Calu3 (cell line): Measurements from ENCODE around the gene GPR68. TPM values are rescaled to one million over a fixed set of nuclear protein-coding genes. Genes with fewer than 3 reads are reported as not detected.

Experiments used
- BruUV-seq: library from RNA; stranded (reverse); fragments of 400-500 nt; replicated peaks from 2 replicates; lab custom pipeline; 2021; lab: Mats Ljungman, UMichigan
- CTCF ChIA-PET: fragments of 300-600 bp; sonication (Branson Sonifier 250); formaldehyde crosslinking; loops from one replicate; lab custom pipeline; 2022; ENCODE audit warnings: antibody characterized with exemption; lab: Charles Lee
- DNase-seq: peaks from one replicate; pipeline ENCODE4 v3.0.0; 2022
- H3K27ac Mint-ChIP-seq: one replicate; pipeline ENCODE4 v1.8.0; 2022; ENCODE audit warnings: mixed read lengths; ENCODE audit not compliant: unreplicated experiment
- H3K27me3 Mint-ChIP-seq: one replicate; pipeline ENCODE4 v1.8.0; 2022; ENCODE audit warnings: mixed read lengths; ENCODE audit not compliant: unreplicated experiment
- H3K36me3 Mint-ChIP-seq: one replicate; pipeline ENCODE4 v1.8.0; 2022; ENCODE audit warnings: mild to moderate bottlenecking, moderate library complexity, mixed read lengths; ENCODE audit not compliant: insufficient read depth, unreplicated experiment
- H3K4me1 Mint-ChIP-seq: one replicate; pipeline ENCODE4 v1.8.0; 2022; ENCODE audit warnings: mild to moderate bottlenecking, low read depth, mixed read lengths; ENCODE audit not compliant: unreplicated experiment
- H3K4me3 Mint-ChIP-seq: one replicate; pipeline ENCODE4 v1.8.0; 2022; ENCODE audit warnings: mild to moderate bottlenecking, low read depth, moderate library complexity, mixed read lengths; ENCODE audit not compliant: unreplicated experiment
- H3K9me3 Mint-ChIP-seq: one replicate; pipeline ENCODE4 v1.8.0; 2022; ENCODE audit warnings: low read depth, mixed read lengths; ENCODE audit not compliant: unreplicated experiment
- CTCF ChIP-seq: fragments of 200-600 bp; IDR thresholded peaks from one replicate; pipeline ENCODE4 v1.8.0; 2022; ENCODE audit warnings: antibody characterized with exemption; ENCODE audit not compliant: unreplicated experiment
- intact Hi-C: fragments of 100-400 bp; cut with micrococcal nuclease; formaldehyde crosslinking; loops from one replicate; pipeline ENCODE4 v1.10.0; 2022; ENCODE audit not compliant: unreplicated experiment
- total RNA-seq: library from RNA; stranded (reverse); gene quantifications from 2 replicates; pipeline ENCODE4 v1.2.3, GENCODE V29; 2022

GPR68 gene
- total RNA-seq, 1 experiment from 2014 or later, result not detected

- no peaks in the 10 kb centered on the region for H3K36me3 Mint-ChIP-seq
- no peaks in the 10 kb centered on the region for H3K4me1 Mint-ChIP-seq
- TF ChIP-seq CTCF, result no peak
- intact Hi-C loops, result no loop called here
- no peaks in the 10 kb centered on the region for H3K27me3 Mint-ChIP-seq
- no peak overlapping the region for H3K4me3 Mint-ChIP-seq
- CTCF ChIA-PET, result interaction anchor here (1.0 kb wide), 1 partner anchor 20 kb away, joined by 3 read pairs; no protein-coding TSS in a partner anchor
- DNase-seq, result no peak
- no TSS peak for BruUV-seq
- no peaks in the 10 kb centered on the region for H3K9me3 Mint-ChIP-seq
- no peak overlapping the region for H3K27ac Mint-ChIP-seq
Measured at GRCh38 chr14:91223028-91223783, 21.3 kb downstream of the GPR68 start.

GRCh38 chr14:91221270-91221669, 23.2 kb downstream of the GPR68 start:
- Mint-ChIP-seq H3K36me3 (peaks cover 14% of the 10 kb centered on the region), H3K4me3 (no peak overlapping the region), H3K9me3 (no peaks in the 10 kb centered on the region), H3K27me3 (no peaks in the 10 kb centered on the region), H3K27ac (no peak overlapping the region), H3K4me1 (no peaks in the 10 kb centered on the region)
- CTCF ChIA-PET, result no interaction called here
- intact Hi-C loops, result no loop called here
- no peak for TF ChIP-seq CTCF
- no TSS peak for BruUV-seq
- DNase-seq, result no peak

GRCh38 chr14:91220581-91221000, 23.9 kb downstream of the GPR68 start:
- no peak for TF ChIP-seq CTCF
- Mint-ChIP-seq H3K4me1 (no peaks in the 10 kb centered on the region), H3K9me3 (no peaks in the 10 kb centered on the region), H3K27me3 (no peaks in the 10 kb centered on the region), H3K4me3 (no peak overlapping the region), H3K27ac (no peak overlapping the region), H3K36me3 (peaks cover 21% of the 10 kb centered on the region)
- intact Hi-C loops, result no loop called here
- BruUV-seq, result no TSS peak
- no peak for DNase-seq
- CTCF ChIA-PET, result no interaction called here

- Mint-ChIP-seq H3K9me3 (no peaks in the 10 kb centered on the region), H3K4me3 (no peak overlapping the region), H3K4me1 (no peaks in the 10 kb centered on the region), H3K27ac (no peak overlapping the region), H3K36me3 (peaks cover 22% of the 10 kb centered on the region), H3K27me3 (no peaks in the 10 kb centered on the region)
- no peak for TF ChIP-seq CTCF
- CTCF ChIA-PET, result interaction anchor here (0.5 kb wide), 1 partner anchor 26 kb away, joined by 5 read pairs; no protein-coding TSS in a partner anchor
- intact Hi-C loops, result no loop called here
- DNase-seq, result no peak
- no TSS peak for BruUV-seq
Measured at GRCh38 chr14:91219517-91220389, 24.8 kb downstream of the GPR68 start.
